Stimulated activated CD4-positive, alpha-beta T cell treated with anti-CD3 and anti-CD28 coated beads, Interleukin-1b, Interleukin-23, amount 100 ng/mL, for 4 hours (primary cell): ENCODE results near the gene SLCO3A1.
"Not testable (repeated sequence)": the region's sequence is repeated elsewhere in the genome, so short reads cannot be mapped to it uniquely, and the experiment has no call there.

Source experiments
- DNase-seq, 2 donors: peaks; one replicate each; pipeline ENCODE4 v3.0.0-alpha.2; 2020; ENCODE audit warnings: low read depth in 2 of 2

The SLCO3A1 gene

GRCh38 chr15:92035551-92035950 is 182.0 kb downstream of the SLCO3A1 start:
- no peak for DNase-seq

- DNase-seq, result no peak
Observed at GRCh38 chr15:92035961-92036360, 182.5 kb downstream of the SLCO3A1 start.

GRCh38 chr15:92037491-92037890 is 184.0 kb downstream of the SLCO3A1 start:
- DNase-seq, result no peak

- no peak for DNase-seq
Observed at GRCh38 chr15:92040350-92040749, 186.8 kb downstream of the SLCO3A1 start.

- no peak for DNase-seq
Observed at GRCh38 chr15:92041371-92041770, 187.9 kb downstream of the SLCO3A1 start.

- no peak for DNase-seq
Observed at GRCh38 chr15:92043283-92043682, 189.8 kb downstream of the SLCO3A1 start.

GRCh38 chr15:92044203-92044909 is 190.8 kb downstream of the SLCO3A1 start:
- no peak for DNase-seq

- no peak for DNase-seq
Observed at GRCh38 chr15:92047900-92048299, 194.4 kb downstream of the SLCO3A1 start.

GRCh38 chr15:92048739-92049138 is 195.2 kb downstream of the SLCO3A1 start:
- DNase-seq, result no peak

- DNase-seq, result no peak
Observed at GRCh38 chr15:92049290-92049989, 195.9 kb downstream of the SLCO3A1 start.

- no peak for DNase-seq
Observed at GRCh38 chr15:92050220-92050898, 196.9 kb downstream of the SLCO3A1 start.

GRCh38 chr15:92051716-92052115 is 198.2 kb downstream of the SLCO3A1 start:
- DNase-seq, result no peak

- DNase-seq, result no peak
Observed at GRCh38 chr15:92053753-92054316, 200.3 kb downstream of the SLCO3A1 start.

- DNase-seq, result no peak
Observed at GRCh38 chr15:92056875-92057274, 203.4 kb downstream of the SLCO3A1 start.

GRCh38 chr15:92059036-92059970 is 205.8 kb downstream of the SLCO3A1 start:
- no peak for DNase-seq

GRCh38 chr15:92059971-92060311 is 206.4 kb downstream of the SLCO3A1 start:
- not testable (repeated sequence) for DNase-seq

GRCh38 chr15:92061511-92062195 is 208.1 kb downstream of the SLCO3A1 start:
- DNase-seq, result no peak

- no peak for DNase-seq
Observed at GRCh38 chr15:92062505-92062904, 209.0 kb downstream of the SLCO3A1 start.

GRCh38 chr15:92068121-92068520 is 214.6 kb downstream of the SLCO3A1 start:
- no peak for DNase-seq

- DNase-seq, result peak; percentile 23 to 39
Observed at GRCh38 chr15:92069308-92070250, 216.1 kb downstream of the SLCO3A1 start.
